SK-N-MC (cell line): ENCODE results near the gene CUL9.

Experiments
- EZH2 ChIP-seq: fragments of 200-600 bp; sonication (generic); IDR thresholded peaks from one replicate; pipeline ENCODE4 v1.6.1; 2017; ENCODE audit warnings: antibody characterized with exemption
- FOXP2 ChIP-seq: optimal IDR thresholded peaks from 2 replicates; pipeline ENCODE3; 2011; ENCODE audit warnings: mild to moderate bottlenecking, moderate library complexity; ENCODE audit not compliant: insufficient read depth; ENCODE audit errors: extremely low read length, control extremely low read depth
- POLR2AphosphoS5 ChIP-seq: IDR thresholded peaks from 2 replicates; pipeline ENCODE4 v1.6.1; 2012; ENCODE audit warnings: mild to moderate bottlenecking, low read depth, low read length, borderline replicate concordance

DNA sequence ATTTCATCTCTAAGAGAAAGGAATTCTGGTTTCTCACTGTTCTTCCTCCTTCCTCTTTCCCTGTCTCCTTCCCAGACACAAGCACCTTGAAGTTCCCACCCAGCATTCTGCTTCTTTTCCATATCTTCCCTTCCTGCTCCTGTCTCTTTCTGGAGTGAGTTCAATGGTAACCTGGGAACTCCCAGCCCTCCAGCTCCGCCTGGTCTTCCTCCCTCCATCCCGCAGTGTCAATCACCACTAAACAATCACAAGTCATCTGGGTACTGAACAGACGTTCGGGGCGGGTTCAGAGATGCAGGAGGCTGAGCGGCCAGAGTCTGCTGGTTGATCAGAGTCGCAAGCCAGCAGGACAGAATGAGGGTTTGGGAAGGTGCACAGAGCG, 69.0 kb downstream of the CUL9 start:
- TF ChIP-seq EZH2 (no peak), POLR2AphosphoS5 (no peak), FOXP2 (no peak)
